Activated T-cell treated with anti-CD3 and anti-CD28 coated beads, Interleukin-2, amount 50 U/mL, for 1 hour (primary cell): ENCODE results near the gene DYNLT2B.
A peak's percentile ranks its signal among the peaks of the same experiment; 100 is the strongest.
"Not testable (repeated sequence)": the region's sequence is repeated elsewhere in the genome, so short reads cannot be mapped to it uniquely, and the experiment has no call there.

ENCODE experiments used
- DNase-seq: peaks from one replicate; pipeline ENCODE4 v3.0.0-alpha.2; 2020

DYNLT2B gene

DNA sequence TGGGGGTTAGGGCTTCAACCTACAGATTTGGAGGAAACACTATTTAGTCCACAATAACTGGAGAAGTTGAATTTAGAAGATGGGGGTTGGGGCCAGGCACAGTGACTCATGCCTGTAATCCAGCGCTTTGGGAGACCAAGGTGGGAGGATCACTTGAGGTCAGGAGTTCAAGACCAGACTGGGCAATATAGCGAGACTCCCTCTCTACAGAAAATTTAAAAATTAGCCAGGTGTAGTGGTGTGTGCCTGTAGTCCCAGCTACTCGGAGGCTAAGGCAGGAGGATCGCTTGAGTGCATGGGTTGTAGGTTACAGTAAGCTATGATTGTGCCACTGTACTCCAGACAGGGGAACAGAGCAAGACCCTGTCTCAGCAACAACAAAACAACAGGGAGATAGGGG, 5.0 kb upstream of the DYNLT2B start:
- no peak for DNase-seq

- DNase-seq: no peak
Observed at GRCh38 chr3:196321162-196321561, 3.1 kb upstream of the DYNLT2B start.

- no peak for DNase-seq
Observed at GRCh38 chr3:196320137-196320536, 2.1 kb upstream of the DYNLT2B start.

DNA sequence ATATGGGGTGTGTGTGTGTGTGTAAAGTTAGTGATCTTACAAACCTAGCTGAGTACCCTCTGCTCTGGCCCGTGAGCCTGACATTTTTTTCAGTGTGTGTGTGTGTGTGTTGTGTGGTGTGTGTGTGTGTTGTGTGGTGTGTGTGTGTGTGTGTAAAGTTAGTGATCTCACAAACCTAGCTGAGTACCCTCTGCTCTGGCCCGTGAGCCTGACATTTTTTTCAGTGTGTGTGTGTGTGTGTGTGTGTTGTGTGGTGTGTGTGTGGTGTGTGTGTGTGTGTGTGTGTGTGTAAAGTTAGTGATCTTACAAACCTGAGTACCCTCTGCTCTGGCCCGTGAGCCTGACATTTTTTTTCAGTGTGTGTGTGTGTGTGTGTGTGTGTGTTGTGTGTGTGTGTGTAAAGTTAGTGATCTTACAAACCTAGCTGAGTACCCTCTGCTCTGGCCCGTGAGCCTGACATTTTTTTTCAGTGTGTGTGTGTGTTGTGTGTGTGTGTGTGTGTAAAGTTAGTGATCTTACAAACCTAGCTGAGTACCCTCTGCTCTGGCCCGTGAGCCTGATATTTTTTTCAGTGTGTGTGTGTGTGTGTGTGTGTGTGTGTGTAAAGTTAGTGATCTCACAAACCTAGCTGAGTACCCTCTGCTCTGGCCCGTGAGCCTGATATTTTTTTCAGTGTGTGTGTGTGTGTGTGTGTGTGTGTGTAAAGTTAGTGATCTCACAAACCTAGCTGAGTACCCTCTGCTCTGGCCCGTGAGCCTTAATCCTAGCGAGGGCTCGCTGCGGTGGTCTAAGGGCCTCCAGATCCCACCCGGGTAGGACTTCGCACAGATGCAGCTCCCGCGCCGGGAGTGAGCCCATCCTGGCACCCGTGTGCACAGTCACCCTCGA, 997 bp downstream of the DYNLT2B start:
- not testable (repeated sequence) for DNase-seq

GRCh38 chr3:196315821-196316220, 2.2 kb downstream of the DYNLT2B start:
- no peak for DNase-seq

GRCh38 chr3:196314597-196314996, 3.4 kb downstream of the DYNLT2B start:
- no peak for DNase-seq

GRCh38 chr3:196314086-196314485, 4.0 kb downstream of the DYNLT2B start:
- not testable (repeated sequence) for DNase-seq

- not testable (repeated sequence) for DNase-seq
Observed at GRCh38 chr3:196302960-196303359, 15.1 kb downstream of the DYNLT2B start.

DNA sequence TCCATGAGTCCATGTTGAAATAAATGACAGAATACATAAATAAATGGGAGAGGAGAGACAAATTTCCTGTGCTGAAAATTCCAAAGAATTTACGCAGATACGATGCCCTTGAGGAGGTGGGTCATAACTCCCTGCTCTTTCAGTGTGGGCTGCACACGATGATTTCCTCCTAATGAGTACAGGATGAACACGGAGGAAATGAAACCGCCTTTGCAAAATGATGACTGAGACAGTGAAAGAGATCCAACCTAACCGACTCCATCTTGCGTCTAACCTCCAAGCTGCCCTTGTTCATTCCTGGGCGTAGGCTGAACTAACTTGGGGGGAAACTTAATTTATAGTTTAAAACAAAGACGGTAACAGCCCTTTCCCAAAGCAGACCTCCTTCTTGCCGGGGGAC, 15.5 kb downstream of the DYNLT2B start:
- not testable (repeated sequence) for DNase-seq

DNA sequence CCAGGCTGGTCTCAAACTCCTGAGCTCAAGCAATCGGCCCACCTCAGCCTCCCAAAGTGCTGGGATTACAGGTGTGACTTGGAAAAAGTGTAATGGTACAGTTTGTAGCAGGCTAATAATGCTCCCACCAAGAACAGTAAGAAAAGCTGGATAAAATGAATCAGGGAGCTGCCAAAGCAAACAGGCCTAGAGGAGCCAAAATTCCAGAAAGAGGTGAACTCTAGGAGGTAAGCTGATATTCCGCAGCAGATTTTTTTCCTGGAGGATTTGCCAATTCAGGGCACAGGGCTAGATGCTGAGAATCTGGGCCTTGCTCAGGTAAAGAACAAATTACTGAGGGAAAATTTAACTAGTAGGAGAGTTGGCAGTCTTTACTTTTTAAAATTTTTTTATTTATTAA, 19.5 kb downstream of the DYNLT2B start:
- no peak for DNase-seq

GRCh38 chr3:196292286-196292923, 25.6 kb downstream of the DYNLT2B start:
- DNase-seq: no peak

- DNase-seq: no peak
Observed at GRCh38 chr3:196288141-196288460, 29.9 kb downstream of the DYNLT2B start.

- peak; percentile 73 for DNase-seq
Observed at GRCh38 chr3:196287440-196288140, 30.4 kb downstream of the DYNLT2B start, which contains the start of gene PCYT1A. Gene PCYT1A (minus strand): TSS chr3:196287726. CDS start chr3:196270531, 17,195 bp downstream.

DNA sequence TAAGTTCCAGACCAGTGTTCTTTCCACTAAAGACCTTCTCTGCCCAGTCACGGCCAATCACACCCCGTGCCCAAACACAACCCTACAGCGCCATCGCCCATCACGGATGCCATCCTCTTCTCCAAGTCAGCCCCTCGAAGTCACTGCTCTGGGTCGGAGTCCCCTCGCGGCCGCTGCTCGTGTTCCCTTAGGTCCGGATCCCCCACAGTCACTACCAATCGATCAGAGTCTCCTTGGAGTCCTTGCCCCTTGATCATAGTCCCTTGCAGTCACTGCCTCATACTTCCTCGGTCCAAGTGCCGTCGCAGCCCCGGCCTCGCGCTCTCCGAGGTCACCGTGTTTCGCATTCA, 31.0 kb downstream of the DYNLT2B start:
- no peak for DNase-seq

GRCh38 chr3:196284396-196284795, 33.6 kb downstream of the DYNLT2B start:
- no peak for DNase-seq

GRCh38 chr3:196281962-196282361, 36.1 kb downstream of the DYNLT2B start:
- no peak for DNase-seq

DNA sequence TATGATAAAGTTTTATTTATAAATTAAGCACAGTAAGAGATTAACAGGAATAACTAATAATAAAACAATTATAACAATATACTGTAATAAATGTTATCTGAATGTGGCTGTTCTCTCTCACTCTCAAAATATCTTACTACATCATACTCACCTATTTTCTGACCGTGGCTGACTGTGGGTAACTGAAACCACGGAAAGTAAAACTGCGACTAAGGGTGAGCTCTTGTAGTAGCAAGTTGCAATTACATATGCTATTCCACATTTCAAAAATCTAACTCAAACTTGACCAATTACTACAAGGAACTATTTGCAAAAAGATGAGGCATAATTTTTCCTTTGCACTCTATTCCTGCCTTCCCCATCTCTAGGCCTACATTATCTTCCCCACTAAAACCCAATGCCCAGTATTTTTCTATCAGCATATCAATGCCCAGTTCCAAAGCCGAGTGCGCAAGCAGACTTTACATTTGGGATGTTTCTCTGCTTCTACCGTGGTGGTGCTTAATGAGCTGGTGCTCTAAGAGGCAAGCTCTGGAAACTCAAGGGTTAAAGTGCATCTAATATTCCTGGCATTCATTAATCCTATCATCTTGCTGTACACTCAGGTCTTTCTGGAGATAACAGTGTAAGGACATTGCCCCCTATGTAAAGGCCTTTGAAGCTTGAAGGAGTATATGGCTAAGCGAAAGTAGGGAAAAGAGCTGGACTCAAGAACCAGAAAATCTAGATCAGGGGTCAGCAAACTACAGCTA, 37.2 kb downstream of the DYNLT2B start:
- DNase-seq: no peak

DNA sequence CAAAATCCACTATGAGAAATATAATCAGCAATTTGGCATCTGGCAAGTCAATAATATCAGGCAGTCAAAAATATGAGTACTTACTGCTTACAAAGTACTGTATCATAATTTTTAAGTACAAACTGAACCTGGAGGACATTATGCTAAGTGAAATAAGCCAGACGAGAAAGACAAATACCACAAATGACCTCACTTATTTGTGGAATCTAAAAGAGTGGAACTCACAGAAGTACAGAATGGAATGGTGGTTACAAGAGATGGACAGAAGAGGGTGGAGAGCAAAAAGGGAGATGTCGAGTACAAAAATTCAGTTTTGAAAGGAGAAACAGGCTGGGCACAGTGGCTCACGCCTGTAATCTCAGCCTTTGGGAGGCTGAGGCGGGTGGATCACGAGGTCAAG, 42.9 kb downstream of the DYNLT2B start:
- no peak for DNase-seq

- DNase-seq: no peak
Observed at GRCh38 chr3:196274585-196274984, 43.5 kb downstream of the DYNLT2B start.

DNA sequence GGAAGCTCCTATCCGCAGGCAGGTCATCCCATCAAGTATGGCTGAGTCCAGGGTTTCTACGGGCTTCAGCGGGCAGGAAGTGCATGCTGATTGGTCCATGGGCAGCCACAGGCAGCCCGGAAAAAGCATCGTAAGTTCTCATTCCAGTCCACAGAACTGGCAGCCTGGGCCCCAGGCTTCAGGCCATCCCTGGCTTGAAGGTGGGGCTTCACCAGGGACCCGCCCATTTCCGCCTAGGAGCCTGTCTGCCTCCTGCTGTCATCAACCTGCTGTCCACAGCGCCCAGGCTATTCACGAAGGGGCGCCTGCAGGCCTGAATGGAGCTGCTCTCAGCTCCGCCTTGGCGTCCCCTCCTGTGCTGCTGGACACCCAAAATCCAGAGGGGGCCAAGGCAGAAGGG, 44.4 kb downstream of the DYNLT2B start:
- DNase-seq: no peak

DNA sequence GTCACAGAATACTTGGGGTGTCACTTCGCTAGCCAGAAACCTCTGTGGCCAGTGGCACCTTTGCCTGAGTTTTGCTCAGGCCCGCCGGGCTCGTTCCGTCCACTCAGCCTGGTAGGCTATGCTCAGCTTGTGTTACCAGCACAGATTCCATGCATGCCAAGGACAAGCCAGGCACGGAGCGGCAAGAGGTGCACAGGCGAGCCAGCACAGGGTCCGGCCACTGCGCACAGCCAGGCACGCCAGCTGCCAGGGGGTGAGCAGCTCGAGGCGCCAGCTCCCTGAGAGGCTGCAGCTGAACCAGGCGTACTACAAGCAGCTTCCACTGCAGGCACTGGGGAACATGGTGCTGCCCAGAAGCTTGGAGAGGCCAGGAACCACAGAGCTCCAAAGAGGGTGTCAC, 45.2 kb downstream of the DYNLT2B start:
- DNase-seq: no peak

DNA sequence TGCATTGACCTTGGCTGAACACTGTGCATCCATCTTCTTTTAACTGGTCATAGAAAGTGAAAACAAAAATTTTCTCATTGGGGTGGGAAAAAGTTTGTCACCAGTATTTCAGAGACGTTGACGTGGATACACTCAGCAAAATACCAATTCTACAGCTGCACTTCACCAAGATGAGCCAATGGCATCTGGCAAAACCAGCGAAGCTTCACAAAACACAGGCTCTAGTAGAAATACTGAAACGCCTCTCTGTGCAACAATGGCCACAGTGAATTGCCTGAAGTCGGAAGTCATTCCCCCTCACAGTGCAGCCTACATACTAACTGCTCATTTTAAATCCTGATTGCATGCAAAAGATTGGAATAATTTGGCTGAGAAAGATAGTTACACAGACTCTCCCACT, 47.5 kb downstream of the DYNLT2B start:
- no peak for DNase-seq
